C4-2B (cell line): ENCODE data around the gene ITSN1.

ENCODE experiments used
- ZFX ChIP-seq: fragments of 450-650 bp; IDR thresholded peaks from 2 replicates; pipeline ENCODE4 v1.6.1; 2017
- TF ChIP-seq, protein P1 (sequence below): fragments of 450-650 bp; conservative IDR thresholded peaks from 2 replicates; pipeline ENCODE4 v1.5.1; 2017; ENCODE audit warnings: mild to moderate bottlenecking

DNA sequence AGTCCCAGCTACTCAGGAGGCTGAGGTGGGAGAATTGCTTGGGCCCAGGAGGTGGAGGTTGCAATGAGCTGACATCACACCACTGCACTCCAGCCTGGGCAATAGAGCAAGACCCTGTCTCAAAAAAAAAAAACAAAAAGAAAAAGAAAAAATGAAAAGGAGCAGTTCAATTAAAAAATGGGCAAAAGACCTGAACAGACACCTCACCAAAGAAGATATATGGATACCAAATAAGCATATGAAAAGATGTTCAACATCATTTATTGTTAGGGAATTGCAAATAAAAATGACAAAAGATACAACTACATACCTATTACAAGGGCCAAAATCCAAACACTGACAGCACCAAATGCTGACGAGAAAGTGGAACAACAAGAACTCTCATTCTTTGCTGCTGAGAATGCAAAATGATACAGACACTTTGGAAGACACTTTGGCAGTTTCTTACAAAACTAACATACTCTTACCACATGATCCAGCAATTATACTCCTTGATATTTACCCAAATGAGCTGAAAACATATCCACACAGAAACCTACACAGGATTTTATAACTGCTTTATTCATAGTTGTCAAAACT is 302.0 kb downstream of the ITSN1 start:
- TF ChIP-seq, protein P1, sequence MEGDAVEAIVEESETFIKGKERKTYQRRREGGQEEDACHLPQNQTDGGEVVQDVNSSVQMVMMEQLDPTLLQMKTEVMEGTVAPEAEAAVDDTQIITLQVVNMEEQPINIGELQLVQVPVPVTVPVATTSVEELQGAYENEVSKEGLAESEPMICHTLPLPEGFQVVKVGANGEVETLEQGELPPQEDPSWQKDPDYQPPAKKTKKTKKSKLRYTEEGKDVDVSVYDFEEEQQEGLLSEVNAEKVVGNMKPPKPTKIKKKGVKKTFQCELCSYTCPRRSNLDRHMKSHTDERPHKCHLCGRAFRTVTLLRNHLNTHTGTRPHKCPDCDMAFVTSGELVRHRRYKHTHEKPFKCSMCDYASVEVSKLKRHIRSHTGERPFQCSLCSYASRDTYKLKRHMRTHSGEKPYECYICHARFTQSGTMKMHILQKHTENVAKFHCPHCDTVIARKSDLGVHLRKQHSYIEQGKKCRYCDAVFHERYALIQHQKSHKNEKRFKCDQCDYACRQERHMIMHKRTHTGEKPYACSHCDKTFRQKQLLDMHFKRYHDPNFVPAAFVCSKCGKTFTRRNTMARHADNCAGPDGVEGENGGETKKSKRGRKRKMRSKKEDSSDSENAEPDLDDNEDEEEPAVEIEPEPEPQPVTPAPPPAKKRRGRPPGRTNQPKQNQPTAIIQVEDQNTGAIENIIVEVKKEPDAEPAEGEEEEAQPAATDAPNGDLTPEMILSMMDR, result no peak
- TF ChIP-seq ZFX, result no peak
